HG02885 (cell line): ENCODE results near the gene TANGO6.
A peak's percentile ranks its signal among the peaks of the same experiment; 100 is the strongest.

ENCODE experiments used
- ATAC-seq: cut with Tn5 transposase; IDR thresholded peaks from one replicate; pipeline ENCODE4 v1.9.1; 2021; ENCODE audit warnings: mild to moderate bottlenecking; ENCODE audit not compliant: unreplicated experiment, poor library complexity

Gene TANGO6

GRCh38 chr16:69131167-69131838 is 288.0 kb downstream of the TANGO6 start:
- no peak for ATAC-seq

- peak; percentile 51 for ATAC-seq
These were observed 288.6 kb downstream of the TANGO6 start for GRCh38 chr16:69131839-69132423.

GRCh38 chr16:69132424-69133252 is 289.3 kb downstream of the TANGO6 start, which contains the start of the genes CHTF8 and UTP4:
Gene CHTF8, minus strand, starts transcription at chr16:69132588. Its CDS starts 11,130 bp downstream, at chr16:69121458.
Gene UTP4, plus strand, starts transcription at chr16:69132649. Its CDS starts 811 bp downstream, at chr16:69133460.
- peak; percentile 94 for ATAC-seq

- no peak for ATAC-seq
These were observed 290.1 kb downstream of the TANGO6 start for GRCh38 chr16:69133373-69133954.
